GM19043 (cell line): ENCODE measurements around the gene SEMA6B.
"Not testable (repeated sequence)": the region's sequence is repeated elsewhere in the genome, so short reads cannot be mapped to it uniquely, and the experiment has no call there.

ENCODE experiments used
- ATAC-seq: cut with Tn5 transposase; IDR thresholded peaks from one replicate; pipeline ENCODE4 v1.9.1; 2021; ENCODE audit warnings: low read depth; ENCODE audit not compliant: unreplicated experiment

The SEMA6B gene

GRCh38 chr19:4548238-4548584, 11.3 kb downstream of the SEMA6B start:
- no peak for ATAC-seq

- ATAC-seq: no peak
These were observed 11.9 kb downstream of the SEMA6B start for GRCh38 chr19:4547303-4548237.

- no peak for ATAC-seq
These were observed 15.4 kb downstream of the SEMA6B start for GRCh38 chr19:4543842-4544647.

- ATAC-seq: no peak
These were observed 16.3 kb downstream of the SEMA6B start for GRCh38 chr19:4542896-4543841.

GRCh38 chr19:4541806-4542145, 17.7 kb downstream of the SEMA6B start:
- ATAC-seq: not testable (repeated sequence)

- no peak for ATAC-seq
These were observed 18.2 kb downstream of the SEMA6B start for GRCh38 chr19:4541114-4541805.

GRCh38 chr19:4539693-4540581, 19.5 kb downstream of the SEMA6B start, which contains the start of gene LRG1:
Gene LRG1 (minus strand): TSS chr19:4540036. CDS start chr19:4540013, 23 bp downstream.
- no peak for ATAC-seq

GRCh38 chr19:4539169-4539692, 20.3 kb downstream of the SEMA6B start:
- ATAC-seq: no peak

- ATAC-seq: no peak
These were observed 20.9 kb downstream of the SEMA6B start for GRCh38 chr19:4538601-4538954.

- ATAC-seq: no peak
These were observed 21.4 kb downstream of the SEMA6B start for GRCh38 chr19:4537953-4538600.

- ATAC-seq: no peak
These were observed 22.7 kb downstream of the SEMA6B start for GRCh38 chr19:4536798-4537197.

- no peak for ATAC-seq
These were observed 24.4 kb downstream of the SEMA6B start, which contains the start of gene PLIN5 for GRCh38 chr19:4534836-4535658. Gene PLIN5 (minus strand): TSS chr19:4535224. CDS start chr19:4534074, 1,150 bp downstream.

- no peak for ATAC-seq
These were observed 25.6 kb downstream of the SEMA6B start for GRCh38 chr19:4533835-4534424.

- ATAC-seq: no peak
These were observed 26.1 kb downstream of the SEMA6B start for GRCh38 chr19:4533334-4533733.

GRCh38 chr19:4531562-4532165, 27.8 kb downstream of the SEMA6B start:
- ATAC-seq: no peak

- ATAC-seq: no peak
These were observed 29.5 kb downstream of the SEMA6B start for GRCh38 chr19:4529924-4530522.
